ENCODE data around the gene SPG11. TPM values are rescaled to one million over a fixed set of nuclear protein-coding genes. Genes with fewer than 3 reads are reported as not detected.
A peak's percentile ranks its signal among the peaks of the same experiment; 100 is the strongest.

SPG11 gene
- total and polyA plus RNA-seq, 9 of the 15 experiments (the other 6 are each of a cell fraction or from before 2014, with no cell fraction given), result 23.3 to 71.2 (median 45.6) TPM

- in situ Hi-C loops (cut with MboI) (no loop called here), intact Hi-C loops (cut with micrococcal nuclease) (loop anchor here (1.0 kb wide), 3 partner anchors 50 to 76 kb away; no protein-coding TSS in a partner anchor)
- H3K9ac ChIP-seq (ENCODE audit: insufficient read depth in 1 of 2, low read depth in 2 of 2, low read length in 2 of 2), result peak overlapping the region; percentile 97
- no peaks in the 10 kb centered on the region for H3K27me3 ChIP-seq (ENCODE audit: control insufficient read depth in 2 of 2, insufficient read depth in 2 of 2, low read length in 2 of 2)
- no peaks in the 10 kb centered on the region for H3K9me1 ChIP-seq (ENCODE audit: control insufficient read depth, insufficient read depth, low read length)
- H3K4me1 ChIP-seq (replicated peaks in 1 of 2; ENCODE audit: control insufficient read depth in 2 of 2, insufficient read depth in 2 of 2, low read length in 2 of 2), result peaks cover 10 to 18% of the 10 kb centered on the region in 2 experiments
- H3K36me3 ChIP-seq (ENCODE audit: control insufficient read depth, insufficient read depth, low read length), result peaks cover 23% of the 10 kb centered on the region
- H3K9me3 ChIP-seq (replicated peaks; ENCODE audit: control insufficient read depth, insufficient read depth, low read depth, low read length), result no peaks in the 10 kb centered on the region
- ATAC-seq (peak; percentile 83), DNase-seq (ENCODE audit: extremely low read depth in 1 of 4, low spot score in 3 of 4) (peak; percentile 41 to 79 (median 52)), FAIRE-seq (peak; percentile 85)
- peaks cover 34% of the 10 kb centered on the region for H3K79me2 ChIP-seq (ENCODE audit: control insufficient read depth, insufficient read depth, low read length)
- WGBS (ENCODE audit: insufficient coverage, low coverage, missing lambda C conversion rate), result under 1% methylated on average over 34 of the region's 34 CpGs
- no peaks in the 10 kb centered on the region for H4K20me1 ChIP-seq (replicated peaks; ENCODE audit: control insufficient read depth, insufficient read depth, low read length)
- TSS peak; percentile 71 for BruUV-seq (replicated peaks)
- CTCF ChIA-PET (ENCODE audit: low intra/inter-chr PET ratio), result interaction anchor here (0.7 to 1.4 kb wide), 4 partner anchors 48 to 124 kb away, joined by 3 to 9 read pairs (median 5); partner anchors contain the start of genes B2M and PATL2
- H2AFZ ChIP-seq (ENCODE audit: low read depth, low read length), result peak overlapping the region; percentile 90
- POLR2A ChIA-PET, result interaction anchor here (0.6 to 3.4 kb wide), 23 partner anchors 9 to 386 kb away, joined by 3 to 31 read pairs (median 4); partner anchors contain the start of genes B2M, PATL2 and TRIM69
- peak overlapping the region; percentile 93 for H3K4me3 ChIP-seq
- H3K4me2 ChIP-seq (ENCODE audit: insufficient read depth, low read length), result peak overlapping the region; percentile 91
- peak overlapping the region; percentile 95 for H3K27ac ChIP-seq (ENCODE audit: extremely low read depth, low read depth, low read length)
- TF ChIP-seq EWSR1 (IDR thresholded peaks at IDR 0.05; ENCODE audit: borderline replicate concordance, low read depth, partially characterized antibody) (no peak), ETV1 (tag; conservative IDR thresholded peaks at IDR 0.05; ENCODE audit: low read depth) (0 out of 2 replicates have a peak, but pooled peaks have one; percentile 20), MGA (IDR thresholded peaks at IDR 0.05) (no peak), ZNF644 (tag; IDR thresholded peaks at IDR 0.05; ENCODE audit: low read depth) (0 out of 2 replicates have a peak, but pooled peaks have one; percentile 58), MNT (conservative IDR thresholded peaks at IDR 0.05) (peak in 1 of 2 experiments; percentile 24; a peak in 3 of 4 replicates), TRIM28 (IDR thresholded peaks at IDR 0.05) (0 out of 2 replicates have a peak, but pooled peaks have one; percentile 34)
Measured at GRCh38 chr15:44662478-44663409, 718 bp downstream of the SPG11 start.

Measured in K562 (cell line).